HL-60 (cell line): ENCODE measurements around the gene SNX3.

Experiments used
- DNase-seq, 2 experiments: peaks; one replicate each; pipeline ENCODE4 v3.0.0-alpha.2; 2010 to 2020; ENCODE audit warnings: low read depth in 1 of 2, low spot score in 1 of 2
- H3K27ac ChIP-seq: fragments of 250-450 bp; sonication (Bioruptor Pico); replicated peaks from 2 replicates; pipeline ENCODE4 v1.5.1; 2020; ENCODE audit warnings: mild to moderate bottlenecking, moderate library complexity
- H3K27me3 ChIP-seq: fragments of 250-450 bp; sonication (Bioruptor Pico); 2 replicates; pipeline ENCODE4 v1.5.1; 2021; ENCODE audit warnings: mild to moderate bottlenecking, moderate library complexity; ENCODE audit not compliant: insufficient read depth, poor library complexity, severe bottlenecking
- H3K4me3 ChIP-seq: replicated peaks from 2 replicates; pipeline ENCODE4 v1.5.1; 2011; ENCODE audit warnings: mild to moderate bottlenecking, control low read depth, low read length; ENCODE audit not compliant: insufficient read depth
- CTCF ChIP-seq: IDR thresholded peaks from one replicate; pipeline ENCODE4 v1.5.1; 2011; ENCODE audit warnings: low read length, control low read depth, inconsistent platforms; ENCODE audit not compliant: insufficient read depth
- GABPA ChIP-seq: IDR thresholded peaks from 2 replicates; pipeline ENCODE4 v1.6.1; 2012; ENCODE audit warnings: low read depth
- POLR2AphosphoS5 ChIP-seq: IDR thresholded peaks from 2 replicates; pipeline ENCODE4 v1.6.1; 2012; ENCODE audit warnings: low read depth
- REST ChIP-seq: IDR thresholded peaks from 2 replicates; pipeline ENCODE4 v1.6.1; 2012; ENCODE audit warnings: low read depth; ENCODE audit not compliant: insufficient replicate concordance
- SPI1 ChIP-seq: IDR thresholded peaks from 2 replicates; pipeline ENCODE4 v1.6.1; 2012; ENCODE audit warnings: low read depth, mild to moderate bottlenecking, borderline replicate concordance

Gene SNX3

GRCh38 chr6:108179741-108180140, 81.1 kb downstream of the SNX3 start:
- no peak overlapping the region for H3K4me3 ChIP-seq
- no peak overlapping the region for H3K27ac ChIP-seq
- no peak for DNase-seq
- TF ChIP-seq GABPA (no peak), REST (no peak), POLR2AphosphoS5 (no peak), CTCF (no peak), SPI1 (no peak)
- H3K27me3 ChIP-seq: peaks cover 33% of the 10 kb centered on the region

- Histone ChIP-seq H3K27ac (no peak overlapping the region), H3K4me3 (no peak overlapping the region), H3K27me3 (peaks cover 49% of the 10 kb centered on the region)
- DNase-seq: no peak
- TF ChIP-seq SPI1 (no peak), GABPA (no peak), POLR2AphosphoS5 (no peak), REST (peak; percentile 0)
Observed at GRCh38 chr6:108176281-108177089, 84.4 kb downstream of the SNX3 start.

GRCh38 chr6:108175592-108176279, 85.1 kb downstream of the SNX3 start:
- peak; percentile 14 for TF ChIP-seq REST
- TF ChIP-seq CTCF: no peak
- peaks cover 56% of the 10 kb centered on the region for H3K27me3 ChIP-seq
- no peak for DNase-seq
- H3K27ac ChIP-seq: no peak overlapping the region
- H3K4me3 ChIP-seq: no peak overlapping the region
